H9 (cell line): ENCODE measurements around the gene TMEM204. TPM values are rescaled to one million over a fixed set of nuclear protein-coding genes. Genes with fewer than 3 reads are reported as not detected.
A peak's percentile ranks its signal among the peaks of the same experiment; 100 is the strongest.

Experiments used
- DNase-seq: peaks from one replicate; pipeline ENCODE4 v3.0.0-alpha.2; 2017
- H2AFZ ChIP-seq: one replicate; pipeline ENCODE4 v1.6.1; 2013; ENCODE audit warnings: mild to moderate bottlenecking, low read length, control low read depth, moderate library complexity
- H2AK5ac ChIP-seq: 2 replicates; pipeline ENCODE4 v1.6.1; 2013; ENCODE audit warnings: low read length, control low read depth, mixed read lengths; ENCODE audit not compliant: insufficient read length
- H2BK120ac ChIP-seq: one replicate; pipeline ENCODE4 v1.6.1; 2013; ENCODE audit warnings: low read depth, mild to moderate bottlenecking, low read length, control low read depth, inconsistent platforms; ENCODE audit not compliant: poor library complexity, severe bottlenecking
- H2BK12ac ChIP-seq: 2 replicates; pipeline ENCODE4 v1.6.1; 2013; ENCODE audit warnings: low read length, control low read depth, mixed read lengths, low read depth; ENCODE audit not compliant: insufficient read length
- H2BK15ac ChIP-seq: 2 replicates; pipeline ENCODE4 v1.6.1; 2013; ENCODE audit warnings: low read depth, low read length, control low read depth
- H2BK20ac ChIP-seq: one replicate; pipeline ENCODE4 v1.6.1; 2013; ENCODE audit warnings: low read depth, mild to moderate bottlenecking, low read length, control low read depth, inconsistent platforms; ENCODE audit not compliant: poor library complexity, severe bottlenecking
- H2BK5ac ChIP-seq: 2 replicates; pipeline ENCODE4 v1.6.1; 2013; ENCODE audit warnings: low read length, control low read depth, mixed read lengths; ENCODE audit not compliant: insufficient read length
- H3K14ac ChIP-seq: 2 replicates; pipeline ENCODE4 v1.6.1; 2013; ENCODE audit warnings: low read length, control low read depth; ENCODE audit not compliant: insufficient read depth
- H3K18ac ChIP-seq: 2 replicates; pipeline ENCODE4 v1.6.1; 2013; ENCODE audit warnings: low read depth, mild to moderate bottlenecking, mixed read lengths, low read length, control low read depth; ENCODE audit not compliant: insufficient read length
- H3K23ac ChIP-seq: 2 replicates; pipeline ENCODE4 v1.6.1; 2013; ENCODE audit warnings: low read length, control low read depth, mixed read lengths, low read depth; ENCODE audit not compliant: insufficient read length
- H3K23me2 ChIP-seq: 2 replicates; pipeline ENCODE4 v1.6.1; 2013; ENCODE audit warnings: low read depth, mild to moderate bottlenecking, mixed read lengths, low read length, control low read depth; ENCODE audit not compliant: insufficient read length, poor library complexity, severe bottlenecking
- H3K27ac ChIP-seq: 2 replicates; pipeline ENCODE4 v1.5.1; 2013; ENCODE audit warnings: low read length, control low read depth, mixed read lengths, low read depth; ENCODE audit not compliant: insufficient read length
- H3K27me3 ChIP-seq: 2 replicates; pipeline ENCODE4 v1.6.1; 2013; ENCODE audit warnings: low read length, control low read depth, inconsistent platforms; ENCODE audit not compliant: insufficient read depth
- H3K4ac ChIP-seq: 2 replicates; pipeline ENCODE4 v1.6.1; 2013; ENCODE audit warnings: low read depth, mild to moderate bottlenecking, control low read depth, inconsistent platforms, low read length, moderate library complexity
- H3K4me1 ChIP-seq: 2 replicates; pipeline ENCODE4 v1.6.1; 2013; ENCODE audit warnings: low read length, control low read depth, inconsistent platforms; ENCODE audit not compliant: insufficient read depth
- H3K4me2 ChIP-seq: 2 replicates; pipeline ENCODE4 v1.6.1; 2013; ENCODE audit warnings: low read length, control low read depth, mixed read lengths; ENCODE audit not compliant: insufficient read length, insufficient read depth
- H3K56ac ChIP-seq: 2 replicates; pipeline ENCODE4 v1.6.1; 2013; ENCODE audit warnings: low read depth, mild to moderate bottlenecking, mixed read lengths, low read length, control low read depth; ENCODE audit not compliant: insufficient read length
- H3K79me1 ChIP-seq: 2 replicates; pipeline ENCODE4 v1.6.1; 2013; ENCODE audit warnings: low read depth, mild to moderate bottlenecking, moderate library complexity, low read length, control low read depth, inconsistent platforms; ENCODE audit not compliant: insufficient read depth, poor library complexity, severe bottlenecking
- H3K79me2 ChIP-seq: 2 replicates; pipeline ENCODE4 v1.6.1; 2013; ENCODE audit warnings: low read length, control low read depth, inconsistent platforms; ENCODE audit not compliant: insufficient read depth
- H3K9ac ChIP-seq: 2 replicates; pipeline ENCODE4 v1.6.1; 2013; ENCODE audit warnings: low read length, control low read depth, mixed read lengths; ENCODE audit not compliant: insufficient read length; ENCODE audit errors: extremely low read depth
- H3K9me3 ChIP-seq: one replicate; pipeline ENCODE4 v1.6.1; 2013; ENCODE audit warnings: low read depth, low read length, inconsistent platforms; ENCODE audit not compliant: control insufficient read depth
- H3T11ph ChIP-seq: one replicate; pipeline ENCODE4 v1.6.1; 2013; ENCODE audit warnings: mild to moderate bottlenecking, low read length, control low read depth, inconsistent platforms
- H4K20me1 ChIP-seq: one replicate; pipeline ENCODE4 v1.6.1; 2013; ENCODE audit not compliant: control insufficient read depth, insufficient read length, insufficient read depth
- H4K5ac ChIP-seq: 2 replicates; pipeline ENCODE4 v1.6.1; 2013; ENCODE audit warnings: low read depth, mild to moderate bottlenecking, mixed read lengths, low read length, control low read depth; ENCODE audit not compliant: insufficient read length
- H4K8ac ChIP-seq: replicated peaks from 2 replicates; pipeline ENCODE4 v1.6.1; 2013; ENCODE audit warnings: low read length, control low read depth, mixed read lengths, low read depth; ENCODE audit not compliant: insufficient read length
- H4K91ac ChIP-seq: 2 replicates; pipeline ENCODE4 v1.6.1; 2013; ENCODE audit warnings: low read depth, mild to moderate bottlenecking, moderate library complexity, mixed read lengths, low read length, control low read depth; ENCODE audit not compliant: insufficient read length
- H3K27ac Mint-ChIP-seq, 3 experiments: 2 replicates in 2 of 3; 3 replicates in 1 of 3; pipeline ENCODE4 v1.8.0; 2020 to 2021; ENCODE audit warnings: mixed read lengths in 3 of 3, mild to moderate bottlenecking in 1 of 3, moderate library complexity in 1 of 3
- H3K27me3 Mint-ChIP-seq: 2 replicates; pipeline ENCODE4 v1.8.0; 2021; ENCODE audit warnings: low read depth, mild to moderate bottlenecking, moderate library complexity, mixed read lengths
- H3K36me3 Mint-ChIP-seq, 3 experiments: 2 replicates in 2 of 3; 3 replicates in 1 of 3; pipeline ENCODE4 v1.8.0; 2020 to 2021; ENCODE audit warnings: low read depth in 3 of 3, mixed read lengths in 3 of 3; ENCODE audit not compliant: insufficient read depth in 1 of 3
- H3K4me1 Mint-ChIP-seq, 2 experiments: 2 replicates each; pipeline ENCODE4 v1.8.0; 2020; ENCODE audit warnings: mixed read lengths in 2 of 2
- H3K4me3 Mint-ChIP-seq, 2 experiments: 2 replicates in 1 of 2; 3 replicates in 1 of 2; pipeline ENCODE4 v1.8.0; 2020 to 2021; ENCODE audit warnings: mild to moderate bottlenecking in 2 of 2, mixed read lengths in 2 of 2, moderate library complexity in 1 of 2
- H3K9me3 Mint-ChIP-seq, 2 experiments: 2 replicates in 1 of 2; 3 replicates in 1 of 2; pipeline ENCODE4 v1.8.0; 2020; ENCODE audit warnings: mild to moderate bottlenecking in 2 of 2, mixed read lengths in 2 of 2, moderate library complexity in 1 of 2
- CTCF ChIP-seq: fragments of 200-600 bp; sonication (generic); conservative IDR thresholded peaks from 3 replicates; pipeline ENCODE4 v1.8.0; 2021; ENCODE audit warnings: antibody characterized with exemption, mild to moderate bottlenecking
- WGBS: extraction: QIAGEN DNeasy Blood & Tissue Kit; methylation state at CpG from one replicate; pipeline ENCODE4 v1.1.7; 2013; ENCODE audit warnings: missing lambda C conversion rate, low lambda C conversion rate, mixed read lengths; ENCODE audit not compliant: insufficient read length; ENCODE audit errors: extremely low coverage; 5-methylcytosine and 5-hydroxymethylcytosine counted together
- total RNA-seq: library from RNA; stranded (reverse); gene quantifications from 2 replicates; pipeline ENCODE4 v1.2.1, GENCODE V29; 2021

The TMEM204 gene
- total RNA-seq, 1 experiment from 2014 or later, result not detected

- Mint-ChIP-seq H3K4me1 (peaks cover 4 to 7% of the 10 kb centered on the region in 2 experiments), H3K27me3 (peaks cover 30% of the 10 kb centered on the region), H3K4me3 (no peak overlapping the region), H3K36me3 (no peaks in the 10 kb centered on the region), H3K9me3 (no peaks in the 10 kb centered on the region), H3K27ac (0 out of 7 replicates have a peak overlapping the region, but pooled peaks of 1 of the 3 experiments have one; percentile 39)
- Histone ChIP-seq H2BK20ac (no peak overlapping the region), H3K56ac (no peak overlapping the region), H2BK15ac (no peak overlapping the region; the same call in 1 of the 2 replicates), H4K8ac (no peak overlapping the region), H2BK5ac (no peak overlapping the region), H3K27me3 (no peaks in the 10 kb centered on the region), H3K18ac (no peak overlapping the region), H3T11ph (no peak overlapping the region), H2AK5ac (no peak overlapping the region), H4K91ac (no peak overlapping the region), H3K4me1 (no peaks in the 10 kb centered on the region; the same call in 1 of the 2 replicates), H3K79me1 (no peaks in the 10 kb centered on the region), H4K20me1 (no peaks in the 10 kb centered on the region), H3K9me3 (no peaks in the 10 kb centered on the region), H3K14ac (no peak overlapping the region), H2BK120ac (no peak overlapping the region), H3K23me2 (peaks cover 3% of the 10 kb centered on the region), H3K9ac (no peak overlapping the region), H3K27ac (no peak overlapping the region), H3K23ac (no peak overlapping the region), H3K79me2 (no peaks in the 10 kb centered on the region), H4K5ac (no peak overlapping the region), H3K4me2 (no peak overlapping the region), H2BK12ac (no peak overlapping the region), H3K4ac (no peak overlapping the region), H2AFZ (no peak overlapping the region)
- DNase-seq, result no peak
- WGBS, result no CpG with 5 or more reads among the region's 24 CpGs
- TF ChIP-seq CTCF, result no peak
Measured at GRCh38 chr16:1488054-1488601, 45.3 kb upstream of the TMEM204 start.
